ENCODE results near the gene CCNH. TPM values are rescaled to one million over a fixed set of nuclear protein-coding genes. Genes with fewer than 3 reads are reported as not detected.

Gene CCNH
- total RNA-seq, 1 experiment from 2014 or later = 38.3 TPM

- H3K27me3 ChIP-seq (ENCODE audit: insufficient read depth, low read length) = no peaks in the 10 kb centered on the region
- no peak overlapping the region for H2AK5ac ChIP-seq (ENCODE audit: insufficient read length, low read length)
- no peak overlapping the region for H2BK20ac ChIP-seq (ENCODE audit: low read depth, low read length, poor library complexity, severe bottlenecking)
- no peaks in the 10 kb centered on the region for H3K9me3 ChIP-seq (ENCODE audit: control insufficient read depth, low read depth, low read length)
- H2BK5ac ChIP-seq (ENCODE audit: insufficient read length, low read length) = no peak overlapping the region
- no peaks in the 10 kb centered on the region for H3K23me2 ChIP-seq (ENCODE audit: insufficient read length, low read depth, low read length, poor library complexity, severe bottlenecking)
- H3K56ac ChIP-seq (ENCODE audit: insufficient read length, low read depth, low read length) = no peak overlapping the region
- no peaks in the 10 kb centered on the region for H3K4me1 Mint-ChIP-seq
- H2BK15ac ChIP-seq (ENCODE audit: low read depth, low read length) = no peak overlapping the region
- no peak overlapping the region for H4K5ac ChIP-seq (ENCODE audit: insufficient read length, low read depth, low read length)
- H3T11ph ChIP-seq (ENCODE audit: low read length) = no peak overlapping the region
- no peak overlapping the region for H2BK12ac ChIP-seq (ENCODE audit: insufficient read length, low read depth, low read length)
- H3K18ac ChIP-seq (ENCODE audit: insufficient read length, low read depth, low read length) = no peak overlapping the region
- H4K91ac ChIP-seq (ENCODE audit: insufficient read length, low read depth, low read length) = no peak overlapping the region
- no peaks in the 10 kb centered on the region for H3K36me3 Mint-ChIP-seq (ENCODE audit: insufficient read depth in 1 of 3, low read depth in 3 of 3)
- no peak overlapping the region for H3K4me2 ChIP-seq (ENCODE audit: insufficient read depth, insufficient read length, low read length)
- H3K4me3 Mint-ChIP-seq = no peak overlapping the region
- H3K79me1 ChIP-seq (ENCODE audit: insufficient read depth, low read depth, low read length, poor library complexity, severe bottlenecking) = no peaks in the 10 kb centered on the region
- H3K27ac ChIP-seq (ENCODE audit: insufficient read length, low read depth, low read length) = no peak overlapping the region
- no peak overlapping the region for H2AFZ ChIP-seq (ENCODE audit: low read length)
- H3K27me3 Mint-ChIP-seq (ENCODE audit: low read depth) = no peaks in the 10 kb centered on the region
- H3K9me3 Mint-ChIP-seq = 0 out of 5 replicates have a peak, but pooled peaks cover 0 to 2% of the 10 kb centered on the region in 2 experiments
- no peak overlapping the region for H3K23ac ChIP-seq (ENCODE audit: insufficient read length, low read depth, low read length)
- H3K14ac ChIP-seq (ENCODE audit: insufficient read depth, low read length) = no peak overlapping the region
- no peaks in the 10 kb centered on the region for H4K20me1 ChIP-seq (ENCODE audit: control insufficient read depth, insufficient read depth, insufficient read length)
- H3K79me2 ChIP-seq (ENCODE audit: insufficient read depth, low read length) = no peaks in the 10 kb centered on the region
- H4K8ac ChIP-seq (replicated peaks; ENCODE audit: insufficient read length, low read depth, low read length) = no peak overlapping the region
- H3K27ac Mint-ChIP-seq = no peak overlapping the region
- no peak overlapping the region for H3K4ac ChIP-seq (ENCODE audit: low read depth, low read length)
- no peak overlapping the region for H2BK120ac ChIP-seq (ENCODE audit: low read depth, low read length, poor library complexity, severe bottlenecking)
- WGBS (ENCODE audit: extremely low coverage, insufficient read length, low lambda C conversion rate) = no CpG with 5 or more reads among the region's 1 CpG
- no peak for DNase-seq
- no peak for TF ChIP-seq CTCF (conservative IDR thresholded peaks at IDR 0.05)
- H3K9ac ChIP-seq (ENCODE audit: extremely low read depth, insufficient read length, low read length) = no peak overlapping the region
- H3K4me1 ChIP-seq (ENCODE audit: insufficient read depth, low read length) = no peaks in the 10 kb centered on the region
Observed at GRCh38 chr5:87423755-87424154, 11.0 kb upstream of the CCNH start.

All from H9 (cell line).